Gastrocnemius medialis (tissue), 4 donors: ENCODE data around the gene MTHFS. TPM values are rescaled to one million over a fixed set of nuclear protein-coding genes. Genes with fewer than 3 reads are reported as not detected.

Experiments used
- ATAC-seq, 2 donors: fragments of 150-250 bp; one replicate each; pipeline ENCODE4 v1.9.1; 2016
- DNase-seq, 2 donors: peaks; one replicate each; pipeline ENCODE4 v3.0.0-alpha.2; 2019
- H3K27ac ChIP-seq, 4 donors: fragments of 200-600 bp; sonication (generic); 1 replicate in 1 of 4; 2 replicates in 3 of 4; pipeline ENCODE4 v1.5.1; 2016 to 2018; ENCODE audit warnings: mild to moderate bottlenecking in 2 of 4, moderate library complexity in 1 of 4
- H3K27me3 ChIP-seq, 3 donors: fragments of 200-600 bp; sonication (generic) in 2 of 3; 1 replicate in 1 of 3; 2 replicates in 2 of 3; pipeline versions ENCODE4 v1.5.1 to v1.6.0; 2016 to 2019; ENCODE audit warnings: mild to moderate bottlenecking in 1 of 3, moderate library complexity in 1 of 3
- H3K36me3 ChIP-seq, 2 donors: fragments of 200-600 bp; sonication (generic) in 1 of 2; one replicate each; pipeline ENCODE4 v1.5.1; 2017 to 2018
- H3K4me1 ChIP-seq, 2 donors: fragments of 200-600 bp; sonication (generic) in 1 of 2; one replicate each; pipeline ENCODE4 v1.5.1; 2016 to 2017; ENCODE audit warnings: mild to moderate bottlenecking in 2 of 2
- H3K4me3 ChIP-seq, 4 donors: fragments of 200-600 bp; sonication (generic) in 3 of 4; 1 replicate in 1 of 4; 2 replicates in 3 of 4; pipeline ENCODE4 v1.5.1; 2016 to 2019; ENCODE audit warnings: mild to moderate bottlenecking in 2 of 4
- H3K9me3 ChIP-seq, 3 donors: fragments of 200-600 bp; sonication (generic) in 2 of 3; 1 replicate in 1 of 3; 2 replicates in 2 of 3; pipeline ENCODE4 v1.5.1; 2016 to 2019
- CTCF ChIP-seq, 5 experiments: fragments of 450-650 bp in 3 of 5; fragments of 200-600 bp in 2 of 5; sonication (generic) in 2 of 5; IDR thresholded peaks in 4 of 5; conservative IDR thresholded peaks in 1 of 5; 1 replicate in 4 of 5; 2 replicates in 1 of 5; pipeline ENCODE4 v1.5.1; 2016 to 2019; ENCODE audit warnings: antibody characterized with exemption in 5 of 5, mild to moderate bottlenecking in 3 of 5, moderate library complexity in 3 of 5
- POLR2A ChIP-seq, 2 donors: fragments of 450-650 bp; IDR thresholded peaks; one replicate each; pipeline ENCODE4 v1.6.1; 2017; ENCODE audit warnings: antibody characterized with exemption in 2 of 2, mild to moderate bottlenecking in 2 of 2, moderate library complexity in 2 of 2
- in situ Hi-C, 4 donors: fragments of 200-750 bp; cut with MboI; loops; one replicate each; pipeline versions ENCODE4 v1.15.0 to v1.8.0; 2017; ENCODE audit warnings: low sequenced_read_pairs in 4 of 4
- intact Hi-C: fragments of 100-400 bp; cut with DNase I; formaldehyde crosslinking; loops from one replicate; pipeline ENCODE4 v1.15.1; 2023; ENCODE audit warnings: low total_unique reads
- total RNA-seq, 4 donors: library from RNA; depleted of rRNA; stranded (reverse); fragments of >200 nt; gene quantifications; one replicate each; pipeline versions ENCODE4 v1.1.0 to v1.2.3, GENCODE V29; 2016

The MTHFS gene
- total RNA-seq, 4 donors from 2014 or later: 7.0 to 16.7 (median 14.6) TPM

DNA sequence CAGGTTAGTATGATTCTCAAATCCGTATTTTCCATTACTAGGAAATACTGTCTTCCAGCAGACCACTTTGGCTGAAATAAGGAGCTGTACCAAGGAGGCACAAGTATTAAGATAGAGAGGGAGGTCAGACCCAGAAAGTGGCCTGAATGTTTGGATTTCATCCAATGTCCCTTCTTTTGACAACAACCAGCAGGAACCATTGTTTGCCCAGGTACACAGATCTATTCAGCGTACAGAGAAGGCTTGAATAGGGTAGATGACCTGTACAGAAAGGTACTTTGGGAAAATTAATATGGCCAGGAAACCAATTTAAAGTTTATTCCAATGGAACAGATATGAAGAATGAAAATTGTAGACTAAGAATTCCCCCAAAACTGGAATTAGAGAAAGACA is 12.6 kb downstream of the MTHFS start:
- H3K27ac ChIP-seq: no peak overlapping the region
- no peaks in the 10 kb centered on the region for H3K4me1 ChIP-seq
- ATAC-seq: no peak
- H3K4me3 ChIP-seq: no peak overlapping the region
- in situ Hi-C loops: no loop called here
- no peaks in the 10 kb centered on the region for H3K27me3 ChIP-seq
- H3K9me3 ChIP-seq: no peaks in the 10 kb centered on the region
- no peak for DNase-seq
- TF ChIP-seq POLR2A (IDR thresholded peaks at IDR 0.05) (no peak), CTCF (IDR thresholded peaks at IDR 0.05 in 4 of 5, conservative IDR thresholded peaks at IDR 0.05 in 1 of 5) (no peak)
- intact Hi-C loops: no loop called here
- peaks cover 0 to 19% of the 10 kb centered on the region in 2 donors for H3K36me3 ChIP-seq

- intact Hi-C loops: no loop called here
- Histone ChIP-seq H3K36me3 (peaks cover 0 to 19% of the 10 kb centered on the region in 2 donors), H3K9me3 (no peaks in the 10 kb centered on the region), H3K27ac (no peak overlapping the region), H3K4me1 (no peaks in the 10 kb centered on the region), H3K27me3 (no peaks in the 10 kb centered on the region), H3K4me3 (no peak overlapping the region)
- no peak for TF ChIP-seq CTCF (IDR thresholded peaks at IDR 0.05 in 4 of 5, conservative IDR thresholded peaks at IDR 0.05 in 1 of 5)
- TF ChIP-seq POLR2A (IDR thresholded peaks at IDR 0.05): no peak
- DNase-seq (no peak), ATAC-seq (no peak)
- in situ Hi-C loops: no loop called here
These were observed 13.1 kb downstream of the MTHFS start for GRCh38 chr15:79883579-79884203.

DNA sequence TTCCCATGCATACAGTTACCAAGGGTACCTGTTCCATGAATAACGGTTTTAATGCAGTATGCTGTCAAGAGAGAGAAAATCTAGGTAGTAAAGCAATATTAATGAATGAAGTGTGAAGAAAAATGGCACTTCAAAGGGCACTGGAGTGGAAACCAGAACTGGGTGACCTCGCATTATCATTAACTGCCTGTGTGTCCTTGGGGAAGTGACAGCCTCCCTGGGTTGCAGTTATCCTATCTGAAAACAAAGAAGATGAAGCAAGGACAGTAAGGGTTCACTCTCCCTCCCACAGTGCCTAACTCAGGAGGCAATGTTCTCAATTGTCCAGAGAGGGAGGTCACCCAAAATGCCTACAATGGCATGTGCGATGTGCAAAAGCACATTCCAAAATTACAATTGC is 15.1 kb downstream of the MTHFS start:
- intact Hi-C loops: no loop called here
- ATAC-seq: no peak
- H3K9me3 ChIP-seq: no peaks in the 10 kb centered on the region
- in situ Hi-C loops: no loop called here
- TF ChIP-seq CTCF (IDR thresholded peaks at IDR 0.05 in 4 of 5, conservative IDR thresholded peaks at IDR 0.05 in 1 of 5) (no peak), POLR2A (IDR thresholded peaks at IDR 0.05) (no peak)
- no peak for DNase-seq
- H3K4me1 ChIP-seq: no peaks in the 10 kb centered on the region
- no peak overlapping the region for H3K27ac ChIP-seq
- peaks cover 3 to 18% of the 10 kb centered on the region in 2 donors for H3K36me3 ChIP-seq
- no peaks in the 10 kb centered on the region for H3K27me3 ChIP-seq
- H3K4me3 ChIP-seq: no peak overlapping the region

- no peaks in the 10 kb centered on the region for H3K4me1 ChIP-seq
- TF ChIP-seq POLR2A (IDR thresholded peaks at IDR 0.05) (no peak), CTCF (IDR thresholded peaks at IDR 0.05 in 4 of 5, conservative IDR thresholded peaks at IDR 0.05 in 1 of 5) (no peak)
- no peaks in the 10 kb centered on the region for H3K27me3 ChIP-seq
- intact Hi-C loops: no loop called here
- in situ Hi-C loops: no loop called here
- no peak for ATAC-seq
- H3K27ac ChIP-seq: no peak overlapping the region
- no peak overlapping the region for H3K4me3 ChIP-seq
- DNase-seq: no peak
- H3K36me3 ChIP-seq: peaks cover 3 to 14% of the 10 kb centered on the region in 2 donors
- H3K9me3 ChIP-seq: no peaks in the 10 kb centered on the region
These were observed 15.6 kb downstream of the MTHFS start for GRCh38 chr15:79881254-79881653.
